ENCODE data around the gene NF2.

NF2 gene

GRCh38 chr22:29720811-29721323 lies 117.4 kb downstream of the NF2 start:
- DNase-seq (ENCODE audit: low spot score): no peak

GRCh38 chr22:29722151-29722550 lies 118.7 kb downstream of the NF2 start:
- DNase-seq (ENCODE audit: low spot score): no peak

GRCh38 chr22:29722587-29722986 lies 119.2 kb downstream of the NF2 start:
- DNase-seq (ENCODE audit: low spot score): no peak

GRCh38 chr22:29723766-29724165 lies 120.3 kb downstream of the NF2 start:
- DNase-seq (ENCODE audit: low spot score): no peak

- DNase-seq (ENCODE audit: low spot score): no peak
Measured at GRCh38 chr22:29724843-29725242, 121.4 kb downstream of the NF2 start.

GRCh38 chr22:29726106-29726505 lies 122.7 kb downstream of the NF2 start:
- DNase-seq (ENCODE audit: low spot score): no peak

- DNase-seq (ENCODE audit: low spot score): peak; percentile 27
Measured at GRCh38 chr22:29726512-29727130, 123.2 kb downstream of the NF2 start.

GRCh38 chr22:29727131-29727523 lies 123.7 kb downstream of the NF2 start:
- DNase-seq (ENCODE audit: low spot score): peak; percentile 43

- no peak for DNase-seq (ENCODE audit: low spot score)
Measured at GRCh38 chr22:29729161-29729560, 125.7 kb downstream of the NF2 start.

GRCh38 chr22:29731058-29731850 lies 127.8 kb downstream of the NF2 start:
- DNase-seq (ENCODE audit: low spot score): no peak

- DNase-seq (ENCODE audit: low spot score): no peak
Measured at GRCh38 chr22:29732883-29733282, 129.4 kb downstream of the NF2 start.

GRCh38 chr22:29733362-29734201 lies 130.1 kb downstream of the NF2 start:
- DNase-seq (ENCODE audit: low spot score): no peak

GRCh38 chr22:29734406-29734805 lies 131.0 kb downstream of the NF2 start:
- DNase-seq (ENCODE audit: low spot score): no peak

GRCh38 chr22:29734838-29735237 lies 131.4 kb downstream of the NF2 start:
- DNase-seq (ENCODE audit: low spot score): no peak

- DNase-seq (ENCODE audit: low spot score): no peak
Measured at GRCh38 chr22:29735416-29735815, 132.0 kb downstream of the NF2 start.

- no peak for DNase-seq (ENCODE audit: low spot score)
Measured at GRCh38 chr22:29737251-29738117, 134.1 kb downstream of the NF2 start.

GRCh38 chr22:29738118-29738815 lies 134.8 kb downstream of the NF2 start:
- DNase-seq (ENCODE audit: low spot score): no peak

GRCh38 chr22:29739346-29739875 lies 136.0 kb downstream of the NF2 start:
- DNase-seq (ENCODE audit: low spot score): no peak

GRCh38 chr22:29740216-29740615 lies 136.8 kb downstream of the NF2 start:
- DNase-seq (ENCODE audit: low spot score): no peak

GRCh38 chr22:29741926-29742325 lies 138.5 kb downstream of the NF2 start:
- no peak for DNase-seq (ENCODE audit: low spot score)

GRCh38 chr22:29742326-29742725 lies 138.9 kb downstream of the NF2 start:
- DNase-seq (ENCODE audit: low spot score): no peak
